GM12892 (cell line): Measurements from ENCODE around the gene IVNS1ABP.

ENCODE experiments used
- POLR2A ChIP-seq: IDR thresholded peaks from 2 replicates; pipeline ENCODE4 v1.6.1; 2011; ENCODE audit warnings: low read depth, low read length, control low read depth
- POLR2AphosphoS5 ChIP-seq: IDR thresholded peaks from 2 replicates; pipeline ENCODE4 v1.6.1; 2011; ENCODE audit warnings: low read depth, low read length, control low read depth

- TF ChIP-seq POLR2A = no peak
- no peak for TF ChIP-seq POLR2AphosphoS5
These were observed 32.9 kb downstream of the IVNS1ABP start for GRCh38 chr1:185284116-185284515.
